HG02642 (cell line): Measurements from ENCODE around the gene OSBPL10.

Experiments
- ATAC-seq: cut with Tn5 transposase; IDR thresholded peaks from one replicate; pipeline ENCODE4 v1.9.1; 2021; ENCODE audit warnings: mild to moderate bottlenecking; ENCODE audit not compliant: unreplicated experiment, poor library complexity

Gene OSBPL10

GRCh38 chr3:31831591-31831990 lies 149.5 kb downstream of the OSBPL10 start:
- ATAC-seq: no peak

DNA sequence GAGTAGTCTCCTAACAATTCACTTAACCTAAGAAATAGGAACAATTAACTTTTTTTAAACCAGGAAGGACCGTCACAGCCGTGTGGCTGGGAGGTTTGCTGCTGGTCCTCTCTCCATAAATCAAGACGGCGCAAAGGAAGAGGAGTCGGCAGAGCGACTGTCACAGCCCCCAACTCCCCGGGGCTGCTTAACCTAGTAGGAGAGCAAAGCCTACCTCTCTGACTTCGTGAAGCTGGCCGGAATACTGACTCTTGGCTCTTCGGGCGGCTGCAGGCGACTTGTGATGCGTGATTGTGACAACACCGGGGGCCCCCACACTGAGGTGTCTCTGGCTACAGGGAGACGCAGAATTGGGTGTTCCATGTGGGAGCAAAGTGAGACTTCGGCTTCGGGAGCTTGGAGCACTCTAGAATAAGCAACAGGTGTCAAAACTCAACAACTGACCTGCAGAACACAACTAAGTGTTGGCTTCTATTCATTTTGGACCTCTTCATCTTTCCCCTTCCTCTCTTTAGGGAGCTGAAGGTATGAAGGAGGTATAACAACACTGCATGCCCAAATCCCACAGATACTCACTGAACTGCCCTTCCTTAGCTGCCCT lies 151.1 kb downstream of the OSBPL10 start:
- ATAC-seq: no peak

DNA sequence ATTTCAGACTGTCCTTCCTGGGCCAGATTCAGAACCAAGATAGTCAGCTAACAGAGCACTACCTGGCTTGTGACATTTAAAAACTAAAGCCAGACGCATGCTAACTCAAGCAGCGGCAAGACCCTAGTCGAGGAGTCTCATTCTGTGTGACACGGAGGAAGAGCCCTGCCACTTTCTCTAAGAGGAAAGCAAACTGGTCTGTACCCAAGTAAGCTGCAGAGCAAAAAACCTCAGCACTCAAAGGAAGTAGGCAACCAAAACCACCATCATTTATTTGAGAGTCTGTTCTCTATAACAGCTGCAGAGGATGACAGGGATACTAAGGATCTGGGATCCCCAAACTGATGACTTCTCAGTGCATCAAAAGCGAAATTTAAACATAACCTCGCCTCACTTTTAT lies 152.1 kb downstream of the OSBPL10 start:
- no peak for ATAC-seq

- no peak for ATAC-seq
These were observed 153.1 kb downstream of the OSBPL10 start for GRCh38 chr3:31828007-31828406.

- ATAC-seq: no peak
These were observed 157.9 kb downstream of the OSBPL10 start for GRCh38 chr3:31823184-31823583.

DNA sequence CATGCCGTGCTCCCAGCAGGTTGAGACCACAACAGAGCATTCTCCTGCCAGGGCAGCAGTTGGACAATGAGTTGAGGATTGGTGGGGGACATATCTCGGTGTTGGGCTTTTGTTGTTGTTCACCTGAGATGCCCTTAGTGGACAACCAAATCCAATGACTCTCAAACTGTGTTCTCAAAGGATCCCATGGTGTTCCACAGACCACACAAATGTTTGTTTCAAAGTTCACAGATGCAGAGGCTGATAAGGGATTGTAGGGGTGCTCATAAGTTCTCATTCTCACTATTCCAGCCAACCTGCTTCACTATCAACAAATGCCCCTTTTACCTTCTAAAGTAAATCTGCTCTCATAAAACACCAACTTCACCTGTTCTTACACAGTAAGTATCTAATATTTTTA lies 159.9 kb downstream of the OSBPL10 start:
- ATAC-seq: no peak

GRCh38 chr3:31819441-31819840 lies 161.6 kb downstream of the OSBPL10 start:
- ATAC-seq: no peak

- no peak for ATAC-seq
These were observed 163.6 kb downstream of the OSBPL10 start for GRCh38 chr3:31817411-31817966.

DNA sequence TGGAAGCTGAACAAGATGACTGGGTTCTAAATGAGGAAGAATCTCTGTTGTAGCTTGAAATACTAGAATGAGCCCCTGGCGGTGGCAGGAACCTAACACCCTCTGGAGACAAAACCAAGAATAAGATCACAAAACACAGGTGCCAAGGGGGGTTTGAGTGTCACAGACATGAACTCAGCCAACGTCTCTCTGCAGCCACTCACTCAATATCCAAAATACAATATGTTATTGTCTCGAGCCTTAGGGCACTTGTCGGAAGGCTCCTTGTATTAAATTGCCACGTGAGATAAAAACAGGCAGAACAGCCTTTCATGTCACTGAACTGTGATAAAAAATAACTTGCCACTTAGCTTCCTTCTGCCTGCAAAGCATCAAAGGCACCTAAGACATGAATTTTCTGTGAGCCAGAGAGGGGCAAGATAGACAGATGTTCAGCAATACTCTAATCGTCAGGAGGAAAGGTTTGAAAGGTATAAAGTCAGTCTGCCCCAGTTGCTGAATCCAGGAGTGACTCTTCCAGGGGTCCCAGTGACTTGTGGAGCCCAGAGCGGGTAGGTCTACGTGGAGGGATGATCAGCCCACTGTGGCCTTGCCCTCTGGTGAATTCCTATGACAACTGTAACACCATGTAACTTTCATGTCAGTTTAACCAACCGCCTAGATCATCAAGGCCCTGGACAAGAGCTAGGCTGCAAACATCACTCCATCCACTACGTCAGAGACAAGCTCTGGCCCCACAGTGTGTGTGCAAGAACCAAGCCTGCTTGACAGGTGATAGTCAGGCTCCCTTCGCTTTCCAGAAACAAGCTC lies 165.2 kb downstream of the OSBPL10 start:
- no peak for ATAC-seq

DNA sequence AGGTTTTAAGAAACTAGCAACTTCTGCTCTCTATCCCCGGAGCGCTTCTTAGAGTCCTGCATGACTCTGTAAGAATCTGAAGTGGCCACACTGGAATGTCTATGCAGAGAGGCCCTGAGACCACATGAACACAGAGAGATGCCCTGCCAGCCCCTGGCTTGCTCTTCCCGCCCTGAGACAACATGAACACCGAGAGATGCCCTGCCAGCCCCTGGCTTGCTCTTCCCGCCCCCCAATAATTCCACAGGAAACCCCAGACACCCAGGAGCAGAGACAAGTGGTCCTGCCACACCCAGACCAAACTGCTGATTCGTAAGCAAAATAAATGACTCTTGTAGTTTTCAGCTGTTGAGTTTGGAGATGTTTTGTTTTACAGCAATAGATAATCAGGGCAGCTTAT lies 166.1 kb downstream of the OSBPL10 start:
- no peak for ATAC-seq

DNA sequence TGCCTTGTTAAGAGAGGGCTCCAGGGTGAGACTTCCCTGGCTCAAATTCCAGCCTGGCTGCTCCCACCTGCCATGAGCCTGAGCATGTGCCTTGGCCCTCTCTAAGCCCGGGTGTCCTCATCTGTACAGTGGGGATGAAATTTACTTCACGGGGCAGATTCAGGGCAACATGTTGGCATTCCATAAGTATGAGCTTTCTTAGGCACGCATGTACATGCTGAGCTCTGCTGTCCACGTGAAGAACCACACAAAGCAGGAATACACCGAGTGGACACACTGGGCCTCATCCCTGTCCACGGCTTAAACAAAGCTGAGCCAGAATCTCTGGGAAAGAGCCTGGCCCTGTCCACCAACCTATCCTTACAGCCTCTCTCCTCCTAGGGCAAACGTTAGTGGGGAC lies 167.4 kb downstream of the OSBPL10 start:
- no peak for ATAC-seq

GRCh38 chr3:31813197-31813596 lies 167.9 kb downstream of the OSBPL10 start:
- ATAC-seq: no peak

DNA sequence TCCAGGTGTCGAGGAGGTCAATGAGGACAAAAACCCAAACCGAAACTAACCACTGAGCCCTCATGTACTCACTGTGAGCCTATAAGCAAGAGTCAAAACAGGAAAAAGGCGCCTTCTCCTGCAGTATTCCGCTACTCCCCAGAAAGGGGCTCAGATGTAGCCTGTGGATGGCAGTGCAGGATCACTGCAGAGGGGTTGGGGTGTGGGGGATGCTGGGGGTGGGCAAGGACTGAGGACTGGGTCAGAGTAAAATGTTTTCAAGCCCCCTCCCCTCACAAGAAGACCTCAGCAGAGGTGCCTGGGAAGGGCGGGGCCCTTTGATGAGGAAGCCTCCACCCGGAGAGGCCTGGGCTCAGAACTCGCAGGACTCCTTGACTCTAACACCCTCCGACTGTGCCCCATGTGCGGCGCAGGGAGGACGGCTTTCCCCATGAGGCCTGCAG lies 170.1 kb downstream of the OSBPL10 start:
- ATAC-seq: no peak

DNA sequence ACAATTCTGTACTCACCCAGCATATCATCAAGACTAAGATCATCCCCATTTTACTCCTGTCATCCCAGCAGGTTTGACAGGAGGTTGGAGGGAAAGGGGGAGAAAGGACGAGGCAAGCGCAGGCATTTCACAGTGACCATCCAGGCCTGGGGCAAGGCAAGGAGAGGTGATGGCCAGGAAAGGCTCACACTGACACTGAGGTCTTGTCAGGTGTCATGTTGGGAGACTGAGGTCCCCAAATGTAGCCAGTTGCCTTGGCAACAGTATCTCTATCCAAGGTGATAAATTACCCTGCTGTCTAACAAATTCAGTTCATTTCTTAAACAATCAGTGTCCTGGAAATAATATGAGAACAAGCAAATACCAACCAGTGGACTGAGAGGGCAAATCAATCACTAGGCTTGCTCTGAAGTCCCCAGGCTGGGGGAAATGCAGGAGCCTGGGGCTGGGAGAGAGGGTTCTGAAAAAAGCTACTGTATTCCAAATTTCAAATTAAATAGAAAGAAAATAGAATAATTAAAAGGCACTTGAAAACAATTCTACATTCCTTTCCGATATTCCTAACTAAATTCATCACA lies 172.8 kb downstream of the OSBPL10 start:
- no peak for ATAC-seq

- ATAC-seq: no peak
These were observed 176.6 kb downstream of the OSBPL10 start for GRCh38 chr3:31804251-31805051.

DNA sequence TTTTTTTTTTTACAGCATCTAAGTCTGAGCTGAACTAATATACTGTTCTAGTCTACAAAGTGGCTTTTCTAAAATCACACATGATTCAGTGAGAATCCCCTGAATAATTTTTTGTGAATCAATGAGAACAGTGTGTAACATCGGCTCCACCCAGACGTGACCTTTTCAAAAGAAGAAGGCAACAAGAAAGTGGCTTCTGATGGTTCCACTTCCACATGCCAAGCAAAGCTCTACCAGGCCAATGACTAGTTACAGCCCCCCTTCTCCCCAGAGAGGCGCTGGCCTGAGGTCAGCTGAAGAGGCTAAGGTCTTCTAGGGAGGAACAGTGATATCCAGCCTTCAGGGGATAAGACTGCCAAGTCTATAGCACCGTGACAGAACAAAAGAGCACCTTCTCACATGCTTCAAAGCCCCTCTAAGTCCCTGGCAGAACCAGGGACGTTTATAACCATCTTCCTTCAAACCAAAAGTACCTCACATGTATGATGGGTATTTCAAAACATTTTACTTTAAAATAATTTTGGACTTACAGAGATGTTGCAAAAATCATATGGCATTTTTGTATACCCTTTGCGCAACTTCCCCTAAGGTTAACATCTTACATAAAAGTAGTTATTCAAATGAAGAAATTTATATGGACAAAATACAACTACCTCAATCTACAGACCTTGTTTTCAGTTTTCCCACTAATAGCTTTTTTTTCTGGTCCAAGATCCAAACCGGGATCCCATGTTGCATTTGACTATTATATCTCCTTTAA lies 177.9 kb downstream of the OSBPL10 start:
- no peak for ATAC-seq

GRCh38 chr3:31800436-31800835 lies 180.6 kb downstream of the OSBPL10 start:
- ATAC-seq: no peak

DNA sequence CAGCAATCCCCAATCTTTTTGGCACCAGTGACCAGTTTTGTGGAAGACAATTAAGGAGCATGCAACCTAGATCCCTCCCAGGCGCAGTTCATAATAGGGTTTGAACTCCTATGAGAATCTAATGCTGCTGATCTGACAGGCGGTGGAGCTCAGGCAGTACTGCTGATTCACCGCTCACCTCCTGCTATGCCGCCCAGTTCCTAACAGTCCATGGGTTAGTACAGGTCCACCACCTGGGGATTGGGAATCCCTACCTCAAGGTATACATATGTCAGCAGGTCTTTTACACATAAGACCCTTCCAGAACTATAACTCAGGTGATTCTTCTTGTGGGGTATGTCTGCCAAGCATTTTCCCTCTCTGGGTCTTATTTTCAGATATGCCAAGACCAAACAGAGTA lies 182.2 kb downstream of the OSBPL10 start:
- ATAC-seq: no peak

DNA sequence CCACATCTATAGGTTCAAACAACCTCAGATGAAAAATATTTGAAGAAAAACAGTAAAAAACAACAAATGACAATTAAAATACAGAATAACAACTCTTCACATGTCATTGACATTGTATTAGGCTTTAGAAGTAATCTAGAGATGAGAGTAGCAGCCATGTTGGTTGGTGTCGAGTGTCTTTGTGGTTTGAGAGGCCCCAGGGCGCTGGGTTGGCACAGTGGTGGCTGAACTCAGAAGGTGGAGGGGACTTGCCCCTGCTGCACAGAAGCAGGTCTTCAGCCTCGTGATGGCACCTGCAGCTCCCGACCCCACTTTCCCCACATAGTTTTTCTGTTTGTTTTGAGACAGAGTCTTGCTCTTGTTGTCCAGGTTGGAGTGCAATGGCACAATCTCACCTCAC lies 187.2 kb downstream of the OSBPL10 start:
- no peak for ATAC-seq

GRCh38 chr3:31791090-31791430 lies 190.0 kb downstream of the OSBPL10 start:
- no peak for ATAC-seq
